Keratinocyte (primary cell): ENCODE results near the gene MIDN. TPM values are rescaled to one million over a fixed set of nuclear protein-coding genes. Genes with fewer than 3 reads are reported as not detected.

Source experiments
- DNase-seq: peaks from one replicate; pipeline ENCODE4 v3.0.0-alpha.2; 2011; ENCODE audit warnings: low read depth, missing footprints, low spot score
- FAIRE-seq: peaks from 2 replicates; lab custom pipeline; 2011; peaks lifted over from hg19 to GRCh38; lab: Jason Lieb, UNC
- H2AFZ ChIP-seq: 2 replicates; pipeline ENCODE4 v1.6.0; 2012; ENCODE audit warnings: low read length, control low read depth, inconsistent platforms; ENCODE audit not compliant: control insufficient read depth
- H3K27ac ChIP-seq: 2 replicates; pipeline ENCODE4 v1.5.1; 2011; ENCODE audit warnings: low read length; ENCODE audit not compliant: control insufficient read depth, insufficient read depth
- H3K27me3 ChIP-seq: 3 replicates; pipeline ENCODE4 v1.6.0; 2011; ENCODE audit warnings: low read length; ENCODE audit not compliant: control insufficient read depth, insufficient read depth; ENCODE audit errors: extremely low read depth
- H3K36me3 ChIP-seq, 2 experiments: 2 replicates in 1 of 2; 3 replicates in 1 of 2; pipeline ENCODE4 v1.5.1; 2011; ENCODE audit warnings: low read length in 2 of 2, mild to moderate bottlenecking in 1 of 2; ENCODE audit not compliant: control insufficient read depth in 2 of 2, insufficient read depth in 2 of 2; ENCODE audit errors: extremely low read depth in 1 of 2
- H3K4me1 ChIP-seq: 3 replicates; pipeline ENCODE4 v1.5.1; 2011; ENCODE audit warnings: low read length; ENCODE audit not compliant: control insufficient read depth, insufficient read depth; ENCODE audit errors: extremely low read depth
- H3K4me2 ChIP-seq: 3 replicates; pipeline ENCODE4 v1.6.0; 2011; ENCODE audit warnings: low read depth, low read length; ENCODE audit not compliant: control insufficient read depth, insufficient read depth; ENCODE audit errors: extremely low read depth
- H3K4me3 ChIP-seq, 3 experiments: fragments of 200-600 bp in 1 of 3; sonication (generic) in 1 of 3; 2 replicates in 2 of 3; 3 replicates in 1 of 3; pipeline ENCODE4 v1.5.1; 2011 to 2016; ENCODE audit warnings: low read length in 3 of 3, mild to moderate bottlenecking in 3 of 3, control low read depth in 2 of 3, inconsistent platforms in 1 of 3, low read depth in 1 of 3, mixed read lengths in 1 of 3, mixed run types in 1 of 3, moderate library complexity in 1 of 3; ENCODE audit not compliant: control insufficient read depth in 2 of 3, insufficient read depth in 2 of 3; ENCODE audit errors: extremely low read depth in 1 of 3
- H3K79me2 ChIP-seq: 2 replicates; pipeline ENCODE4 v1.6.0; 2012; ENCODE audit warnings: low read length; ENCODE audit not compliant: control insufficient read depth, insufficient read depth
- H3K9ac ChIP-seq: 3 replicates; pipeline ENCODE4 v1.6.0; 2011; ENCODE audit warnings: low read length; ENCODE audit not compliant: control insufficient read depth, insufficient read depth; ENCODE audit errors: extremely low read depth
- H3K9me1 ChIP-seq: 3 replicates; pipeline ENCODE4 v1.6.0; 2011; ENCODE audit warnings: low read length; ENCODE audit not compliant: control insufficient read depth, insufficient read depth; ENCODE audit errors: extremely low read depth
- H3K9me3 ChIP-seq: 2 replicates; pipeline ENCODE4 v1.5.1; 2012; ENCODE audit warnings: low read depth, low read length; ENCODE audit not compliant: control insufficient read depth
- H4K20me1 ChIP-seq: 3 replicates; pipeline ENCODE4 v1.6.0; 2011; ENCODE audit warnings: low read length; ENCODE audit not compliant: control insufficient read depth, insufficient read depth; ENCODE audit errors: extremely low read depth
- EZH2 ChIP-seq: IDR thresholded peaks from one replicate; pipeline ENCODE4 v1.6.1; 2012; ENCODE audit warnings: inconsistent platforms, mild to moderate bottlenecking, low read length, moderate library complexity
- dilution Hi-C: fragments of 300-500 bp; cut with MboI; formaldehyde crosslinking; loops from one replicate; pipeline ENCODE4 v1.7.0; 2020; ENCODE audit warnings: low sequenced_read_pairs; ENCODE audit not compliant: extremely low pct_ligation_motif_present
- polyA plus RNA-seq, 5 experiments: library from polyadenylated mRNA; depleted of rRNA in 3 of 5; stranded (reverse) in 3 of 5; stranded (forward) in 1 of 5; unstranded in 1 of 5; fragments of >200 nt; gene quantifications; 1 replicate in 1 of 5; 2 replicates in 3 of 5; 3 replicates in 1 of 5; pipeline versions ENCODE4 v1.2.1 to v1.2.3, GENCODE V29; 2011 to 2012; ENCODE audit warnings: missing spikeins in 2 of 5, low read depth in 1 of 5, low replicate concordance in 1 of 5
- TF ChIP-seq, protein P1 (sequence below), 3 experiments: IDR thresholded peaks in 1 of 3; conservative IDR thresholded peaks in 1 of 3; optimal IDR thresholded peaks in 1 of 3; 2 replicates in 2 of 3; 3 replicates in 1 of 3; pipeline versions ENCODE3 to v1.5.1; 2011; ENCODE audit warnings: low read length in 3 of 3, mild to moderate bottlenecking in 3 of 3, moderate library complexity in 2 of 3, control low read depth in 1 of 3, inconsistent platforms in 1 of 3; ENCODE audit not compliant: insufficient read depth in 2 of 3; ENCODE audit errors: extremely low read depth in 1 of 3

MIDN gene
- polyA plus RNA-seq, 1 donor (not counting 4 experiments of a cell fraction or from before 2014, with no cell fraction given), result 4.7 TPM

DNA sequence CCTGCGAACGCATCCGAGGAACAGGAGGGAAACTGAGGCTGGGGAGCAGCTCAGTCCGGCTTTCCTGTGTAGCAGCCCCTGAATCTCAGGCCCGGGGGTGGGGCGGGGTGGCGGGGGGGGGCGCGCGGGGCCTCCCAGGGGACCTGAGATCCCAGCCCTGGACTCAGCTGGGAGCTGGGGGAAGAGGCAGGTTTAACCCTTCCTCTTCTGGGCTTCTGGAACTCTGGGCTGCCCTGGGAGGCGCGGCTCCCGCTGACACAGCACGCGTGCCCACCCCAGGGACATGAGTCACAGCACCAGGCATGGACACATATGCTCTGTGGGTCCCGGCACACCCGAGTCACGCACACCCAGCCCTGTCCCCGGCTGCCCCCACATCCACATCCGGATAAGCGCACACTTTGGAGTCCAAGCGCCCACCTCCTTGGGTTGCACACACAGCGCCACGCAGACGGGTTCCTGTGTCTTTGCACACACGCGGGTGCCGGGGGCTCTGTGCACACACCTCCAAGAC lies 17.3 kb downstream of the MIDN start:
- H3K9me3 ChIP-seq, result no peaks in the 10 kb centered on the region
- peak overlapping the region; percentile 50 for H3K9ac ChIP-seq
- peaks cover 0 to 7% of the 10 kb centered on the region in 2 experiments for H3K36me3 ChIP-seq
- H3K4me2 ChIP-seq, result peak overlapping the region; percentile 82
- dilution Hi-C loops, result no loop called here
- FAIRE-seq (no peak), DNase-seq (no peak)
- H3K9me1 ChIP-seq, result peaks cover 2% of the 10 kb centered on the region
- no peak overlapping the region for H2AFZ ChIP-seq
- H3K79me2 ChIP-seq, result peaks cover 14% of the 10 kb centered on the region
- peaks cover 58% of the 10 kb centered on the region for H3K4me1 ChIP-seq
- no peaks in the 10 kb centered on the region for H4K20me1 ChIP-seq
- H3K4me3 ChIP-seq, result peak overlapping the region; percentile 11 to 59 (median 40)
- TF ChIP-seq EZH2, result no peak
- H3K27me3 ChIP-seq, result peaks cover 4% of the 10 kb centered on the region
- H3K27ac ChIP-seq, result peak overlapping the region; percentile 52

DNA sequence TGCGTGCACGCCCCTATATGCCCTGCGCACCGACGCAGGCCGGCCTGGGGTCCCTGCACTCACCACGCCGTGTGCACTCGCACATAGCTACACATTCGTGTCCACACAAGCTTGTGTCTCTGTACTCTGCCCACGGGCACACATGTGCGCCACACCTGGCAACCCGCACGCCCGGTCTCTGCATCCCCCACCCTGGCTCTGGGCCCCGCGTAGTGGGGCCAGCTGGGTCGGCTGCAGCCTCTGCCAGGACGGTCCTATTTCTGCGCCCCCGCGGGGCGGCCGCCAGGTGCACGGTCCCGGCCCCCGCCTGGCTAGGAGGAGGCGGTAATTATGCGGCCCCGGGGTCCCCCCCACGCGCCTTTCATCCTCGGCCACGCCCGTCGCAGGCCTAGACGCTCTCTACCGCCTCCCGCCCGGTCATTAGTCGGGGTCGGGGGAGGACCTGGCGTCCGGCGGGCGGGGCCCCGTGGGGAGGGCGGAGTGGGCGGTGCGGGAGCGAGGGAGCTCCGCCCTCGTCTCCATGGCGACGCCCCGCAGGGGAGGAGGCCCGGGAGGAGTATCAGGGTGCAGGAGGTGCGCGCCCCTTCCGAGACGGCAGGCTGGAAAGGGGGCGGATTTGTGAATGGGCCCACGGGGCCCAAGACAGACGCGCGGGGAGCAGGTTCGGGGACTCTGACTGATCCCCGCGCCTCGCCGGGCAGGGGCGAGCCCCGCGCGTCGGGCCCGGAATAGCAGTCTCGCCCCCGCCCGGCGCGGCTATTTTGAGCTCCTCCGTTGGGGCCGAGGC lies 17.9 kb downstream of the MIDN start:
- Histone ChIP-seq H3K9me1 (peaks cover 2% of the 10 kb centered on the region), H3K79me2 (peaks cover 17% of the 10 kb centered on the region), H3K4me2 (peak overlapping the region; percentile 82), H3K4me1 (peaks cover 63% of the 10 kb centered on the region), H2AFZ (no peak overlapping the region), H3K27ac (peak overlapping the region; percentile 52), H3K4me3 (peak overlapping the region; percentile 40 to 59 (median 54)), H4K20me1 (no peaks in the 10 kb centered on the region), H3K9me3 (no peaks in the 10 kb centered on the region), H3K9ac (peak overlapping the region; percentile 50), H3K27me3 (peaks cover 4% of the 10 kb centered on the region), H3K36me3 (peaks cover 4 to 13% of the 10 kb centered on the region in 2 experiments)
- FAIRE-seq, result no peak
- dilution Hi-C loops, result no loop called here
- DNase-seq, result no peak
- TF ChIP-seq, protein P1, sequence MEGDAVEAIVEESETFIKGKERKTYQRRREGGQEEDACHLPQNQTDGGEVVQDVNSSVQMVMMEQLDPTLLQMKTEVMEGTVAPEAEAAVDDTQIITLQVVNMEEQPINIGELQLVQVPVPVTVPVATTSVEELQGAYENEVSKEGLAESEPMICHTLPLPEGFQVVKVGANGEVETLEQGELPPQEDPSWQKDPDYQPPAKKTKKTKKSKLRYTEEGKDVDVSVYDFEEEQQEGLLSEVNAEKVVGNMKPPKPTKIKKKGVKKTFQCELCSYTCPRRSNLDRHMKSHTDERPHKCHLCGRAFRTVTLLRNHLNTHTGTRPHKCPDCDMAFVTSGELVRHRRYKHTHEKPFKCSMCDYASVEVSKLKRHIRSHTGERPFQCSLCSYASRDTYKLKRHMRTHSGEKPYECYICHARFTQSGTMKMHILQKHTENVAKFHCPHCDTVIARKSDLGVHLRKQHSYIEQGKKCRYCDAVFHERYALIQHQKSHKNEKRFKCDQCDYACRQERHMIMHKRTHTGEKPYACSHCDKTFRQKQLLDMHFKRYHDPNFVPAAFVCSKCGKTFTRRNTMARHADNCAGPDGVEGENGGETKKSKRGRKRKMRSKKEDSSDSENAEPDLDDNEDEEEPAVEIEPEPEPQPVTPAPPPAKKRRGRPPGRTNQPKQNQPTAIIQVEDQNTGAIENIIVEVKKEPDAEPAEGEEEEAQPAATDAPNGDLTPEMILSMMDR (optimal IDR thresholded peaks at IDR 0.05 in 1 of 3, IDR thresholded peaks at IDR 0.05 in 1 of 3, conservative IDR thresholded peaks at IDR 0.05 in 1 of 3; ENCODE audit: extremely low read depth in 1 of 3, insufficient read depth in 2 of 3, low read length in 3 of 3), result no peak
- TF ChIP-seq EZH2, result no peak
